Tibial nerve (tissue), 3 donors: ENCODE results near the gene SEL1L.

Experiments used
- CTCF ChIP-seq, 5 experiments: fragments of 200-600 bp in 3 of 5; fragments of 450-650 bp in 2 of 5; sonication (generic) in 3 of 5; IDR thresholded peaks; one replicate each; pipeline ENCODE4 v1.5.1; 2016 to 2019; ENCODE audit warnings: antibody characterized with exemption in 5 of 5, mild to moderate bottlenecking in 3 of 5, moderate library complexity in 2 of 5
- POLR2A ChIP-seq, 2 donors: fragments of 450-650 bp; IDR thresholded peaks; one replicate each; pipeline ENCODE4 v1.6.1; 2017; ENCODE audit warnings: antibody characterized with exemption in 2 of 2, mild to moderate bottlenecking in 2 of 2, moderate library complexity in 2 of 2

- TF ChIP-seq CTCF (IDR thresholded peaks at IDR 0.05) (no peak), POLR2A (IDR thresholded peaks at IDR 0.05) (no peak)
Observed at GRCh38 chr14:81550001-81550637, 16.5 kb upstream of the SEL1L start.
